SH-SY5Y (cell line): Measurements from ENCODE around the gene IRS4.

Experiments used
- GATA2 ChIP-seq: IDR thresholded peaks from 2 replicates; pipeline ENCODE4 v1.6.1; 2011; ENCODE audit warnings: mild to moderate bottlenecking, low read depth, low read length
- GATA3 ChIP-seq: IDR thresholded peaks from 2 replicates; pipeline ENCODE4 v1.6.1; 2011; ENCODE audit warnings: low read depth, mild to moderate bottlenecking, low read length, moderate library complexity

DNA sequence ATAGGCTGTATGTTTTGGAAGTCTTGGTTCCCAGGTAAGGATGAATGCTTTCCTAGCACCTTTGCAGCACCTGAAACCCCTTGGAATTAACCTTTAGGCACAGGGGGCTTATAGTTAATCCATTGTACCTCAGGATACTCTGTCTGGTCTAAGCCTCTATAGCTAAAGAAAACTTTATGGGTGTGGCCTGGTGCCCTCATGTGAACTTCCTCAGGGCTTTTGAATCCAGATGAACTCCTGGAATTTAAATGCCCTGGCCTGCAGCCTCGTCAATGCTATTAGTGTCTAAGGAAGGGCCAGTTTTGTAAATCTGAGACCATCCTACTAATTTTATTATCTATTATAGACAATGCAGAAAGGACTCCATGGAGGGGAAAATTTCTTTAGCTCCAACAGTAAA, 33.8 kb downstream of the IRS4 start:
- no peak for TF ChIP-seq GATA2
- no peak for TF ChIP-seq GATA3
